GM23338 (cell line): ENCODE results near the gene MAP2K5. TPM values are rescaled to one million over a fixed set of nuclear protein-coding genes. Genes with fewer than 3 reads are reported as not detected.

Experiments used
- ATAC-seq: fragments of 200-7000 bp; cut with Tn5 transposase; 3 replicates; pipeline ENCODE4 v1.9.1; 2020
- DNase-seq: peaks from one replicate; pipeline ENCODE4 v3.0.0-alpha.2; 2015; ENCODE audit warnings: low spot score
- H2AFZ ChIP-seq: fragments of 200-600 bp; sonication (generic); 2 replicates; pipeline ENCODE4 v1.8.0; 2016; ENCODE audit warnings: antibody characterized with exemption, mild to moderate bottlenecking, moderate library complexity
- H3F3A ChIP-seq: fragments of 200-600 bp; sonication (generic); replicated peaks from 2 replicates; pipeline ENCODE4 v1.8.0; 2017; ENCODE audit warnings: antibody characterized with exemption, mixed run types, low read depth
- H3K27ac ChIP-seq: fragments of 200-600 bp; sonication (generic); 2 replicates; pipeline ENCODE4 v1.6.1; 2016; ENCODE audit warnings: low read depth
- H3K27me3 ChIP-seq: fragments of 200-600 bp; sonication (generic); 2 replicates; pipeline ENCODE4 v1.8.0; 2016; ENCODE audit warnings: mild to moderate bottlenecking, mixed run types, moderate library complexity; ENCODE audit not compliant: insufficient read depth
- H3K36me3 ChIP-seq: fragments of 200-600 bp; sonication (generic); 2 replicates; pipeline ENCODE4 v1.8.0; 2016; ENCODE audit warnings: mild to moderate bottlenecking; ENCODE audit not compliant: insufficient read depth
- H3K4me1 ChIP-seq: fragments of 200-600 bp; sonication (generic); 2 replicates; pipeline ENCODE4 v1.8.0; 2016; ENCODE audit warnings: mild to moderate bottlenecking, moderate library complexity; ENCODE audit not compliant: insufficient read depth
- H3K4me2 ChIP-seq: fragments of 200-600 bp; sonication (generic); 2 replicates; pipeline ENCODE4 v1.7.1; 2017; ENCODE audit warnings: mixed run types
- H3K4me3 ChIP-seq: fragments of 200-600 bp; sonication (generic); 2 replicates; pipeline ENCODE4 v1.6.1; 2016; ENCODE audit warnings: mixed run types
- H3K79me2 ChIP-seq: fragments of 200-600 bp; sonication (generic); replicated peaks from 2 replicates; pipeline ENCODE4 v1.8.0; 2017; ENCODE audit warnings: mild to moderate bottlenecking; ENCODE audit not compliant: insufficient read depth
- H3K9me2 ChIP-seq: fragments of 200-600 bp; sonication (generic); 2 replicates; pipeline ENCODE4 v1.8.0; 2017; ENCODE audit not compliant: insufficient read depth
- H4K20me1 ChIP-seq: fragments of 200-600 bp; sonication (generic); replicated peaks from 2 replicates; pipeline ENCODE4 v1.8.0; 2017; ENCODE audit warnings: mild to moderate bottlenecking; ENCODE audit not compliant: insufficient read depth
- H3K27ac Mint-ChIP-seq: 2 replicates; pipeline ENCODE4 v1.8.0; 2020; ENCODE audit warnings: inconsistent platforms, mild to moderate bottlenecking, moderate library complexity, mixed read lengths
- H3K27me3 Mint-ChIP-seq: 3 replicates; pipeline ENCODE4 v1.8.0; 2022; ENCODE audit warnings: low read depth, mild to moderate bottlenecking, moderate library complexity, mixed read lengths, inconsistent platforms; ENCODE audit not compliant: insufficient read depth, poor library complexity
- H3K36me3 Mint-ChIP-seq: 3 replicates; pipeline ENCODE4 v1.8.0; 2021; ENCODE audit warnings: low read depth, mild to moderate bottlenecking, inconsistent platforms, moderate library complexity, mixed read lengths
- H3K4me1 Mint-ChIP-seq: 3 replicates; pipeline ENCODE4 v1.8.0; 2020; ENCODE audit warnings: mild to moderate bottlenecking, inconsistent platforms, mixed read lengths
- H3K4me3 Mint-ChIP-seq: 3 replicates; pipeline ENCODE4 v1.8.0; 2021; ENCODE audit warnings: moderate library complexity, mild to moderate bottlenecking, inconsistent platforms, mixed read lengths
- H3K9me3 Mint-ChIP-seq: 3 replicates; pipeline ENCODE4 v1.8.0; 2020; ENCODE audit warnings: moderate library complexity, mild to moderate bottlenecking, inconsistent platforms, mixed read lengths
- CTCF ChIP-seq, 2 experiments: fragments of 200-600 bp in 1 of 2; sonication (generic) in 1 of 2; conservative IDR thresholded peaks; 2 replicates each; pipeline versions ENCODE4 v1.5.1 to v1.6.1; 2016 to 2017; ENCODE audit warnings: antibody characterized with exemption in 2 of 2, low read depth in 2 of 2, mild to moderate bottlenecking in 2 of 2, moderate library complexity in 1 of 2
- ETS1 ChIP-seq: IDR thresholded peaks from 2 replicates; pipeline ENCODE4 v1.6.1; 2016; ENCODE audit warnings: antibody characterized with exemption
- JUNB ChIP-seq: IDR thresholded peaks from one replicate; pipeline ENCODE4 v1.6.1; 2016; ENCODE audit warnings: antibody characterized with exemption; ENCODE audit not compliant: unreplicated experiment
- NANOG ChIP-seq: IDR thresholded peaks from 2 replicates; pipeline ENCODE4 v1.6.1; 2016; ENCODE audit warnings: antibody characterized with exemption, borderline replicate concordance
- POLR2AphosphoS5 ChIP-seq: IDR thresholded peaks from 2 replicates; pipeline ENCODE4 v1.6.1; 2016; ENCODE audit warnings: antibody characterized with exemption, low read depth
- REST ChIP-seq: IDR thresholded peaks from one replicate; pipeline ENCODE4 v1.6.1; 2018; ENCODE audit warnings: antibody characterized with exemption; ENCODE audit not compliant: unreplicated experiment
- STAT1 ChIP-seq: IDR thresholded peaks from one replicate; pipeline ENCODE4 v1.6.1; 2016; ENCODE audit warnings: antibody characterized with exemption; ENCODE audit not compliant: unreplicated experiment
- ZNF114 ChIP-seq: fragments of 250-450 bp; sonication (Bioruptor Pico); IDR thresholded peaks from 2 replicates; pipeline ENCODE4 v1.5.0; 2020; ENCODE audit warnings: mild to moderate bottlenecking, moderate library complexity
- polyA plus RNA-seq: library from polyadenylated mRNA; unstranded; fragments of >200 nt; fragmentation: Nextera tagmentation; extraction: Ambion mirVana; gene quantifications from 2 replicates; pipeline ENCODE4 v1.2.1, GENCODE V29; 2016
- total RNA-seq: library from RNA; depleted of rRNA; stranded (reverse); fragments of >200 nt; shearing (Covaris generic); gene quantifications from 2 replicates; pipeline ENCODE4 v1.2.3, GENCODE V29; 2014
- TF ChIP-seq, protein P1 (sequence below): fragments of 250-450 bp; sonication (Bioruptor Pico); IDR thresholded peaks from 2 replicates; pipeline ENCODE4 v1.5.0; 2020; ENCODE audit warnings: mild to moderate bottlenecking, moderate library complexity

MAP2K5 gene
- total and polyA plus RNA-seq, 2 experiments from 2014 or later = 6.5 to 13.6 TPM

DNA sequence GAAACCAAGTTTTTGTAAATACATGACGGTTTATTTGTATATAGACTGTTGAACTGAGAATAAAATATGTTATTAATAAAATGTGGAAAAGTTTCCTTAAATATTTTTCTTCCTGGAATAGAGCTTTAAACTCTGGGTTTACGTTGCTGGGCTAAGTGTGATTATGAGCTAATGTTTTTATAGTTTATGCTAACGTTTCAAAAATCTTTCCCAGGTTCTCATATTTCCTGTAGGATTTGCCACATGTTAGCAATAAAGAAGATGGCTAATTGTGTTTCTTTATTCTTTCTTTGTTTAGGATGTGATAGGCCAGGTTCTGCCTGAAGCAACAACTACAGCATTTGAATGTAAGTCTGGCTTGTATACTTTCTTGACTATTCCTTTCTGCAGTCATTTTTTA is 7.2 kb downstream of the MAP2K5 start (continued):
- no peak for TF ChIP-seq ETS1
- no peak for TF ChIP-seq ZNF114 (CRISPR knock-in tag)
- TF ChIP-seq JUNB = no peak
- TF ChIP-seq, protein P1, sequence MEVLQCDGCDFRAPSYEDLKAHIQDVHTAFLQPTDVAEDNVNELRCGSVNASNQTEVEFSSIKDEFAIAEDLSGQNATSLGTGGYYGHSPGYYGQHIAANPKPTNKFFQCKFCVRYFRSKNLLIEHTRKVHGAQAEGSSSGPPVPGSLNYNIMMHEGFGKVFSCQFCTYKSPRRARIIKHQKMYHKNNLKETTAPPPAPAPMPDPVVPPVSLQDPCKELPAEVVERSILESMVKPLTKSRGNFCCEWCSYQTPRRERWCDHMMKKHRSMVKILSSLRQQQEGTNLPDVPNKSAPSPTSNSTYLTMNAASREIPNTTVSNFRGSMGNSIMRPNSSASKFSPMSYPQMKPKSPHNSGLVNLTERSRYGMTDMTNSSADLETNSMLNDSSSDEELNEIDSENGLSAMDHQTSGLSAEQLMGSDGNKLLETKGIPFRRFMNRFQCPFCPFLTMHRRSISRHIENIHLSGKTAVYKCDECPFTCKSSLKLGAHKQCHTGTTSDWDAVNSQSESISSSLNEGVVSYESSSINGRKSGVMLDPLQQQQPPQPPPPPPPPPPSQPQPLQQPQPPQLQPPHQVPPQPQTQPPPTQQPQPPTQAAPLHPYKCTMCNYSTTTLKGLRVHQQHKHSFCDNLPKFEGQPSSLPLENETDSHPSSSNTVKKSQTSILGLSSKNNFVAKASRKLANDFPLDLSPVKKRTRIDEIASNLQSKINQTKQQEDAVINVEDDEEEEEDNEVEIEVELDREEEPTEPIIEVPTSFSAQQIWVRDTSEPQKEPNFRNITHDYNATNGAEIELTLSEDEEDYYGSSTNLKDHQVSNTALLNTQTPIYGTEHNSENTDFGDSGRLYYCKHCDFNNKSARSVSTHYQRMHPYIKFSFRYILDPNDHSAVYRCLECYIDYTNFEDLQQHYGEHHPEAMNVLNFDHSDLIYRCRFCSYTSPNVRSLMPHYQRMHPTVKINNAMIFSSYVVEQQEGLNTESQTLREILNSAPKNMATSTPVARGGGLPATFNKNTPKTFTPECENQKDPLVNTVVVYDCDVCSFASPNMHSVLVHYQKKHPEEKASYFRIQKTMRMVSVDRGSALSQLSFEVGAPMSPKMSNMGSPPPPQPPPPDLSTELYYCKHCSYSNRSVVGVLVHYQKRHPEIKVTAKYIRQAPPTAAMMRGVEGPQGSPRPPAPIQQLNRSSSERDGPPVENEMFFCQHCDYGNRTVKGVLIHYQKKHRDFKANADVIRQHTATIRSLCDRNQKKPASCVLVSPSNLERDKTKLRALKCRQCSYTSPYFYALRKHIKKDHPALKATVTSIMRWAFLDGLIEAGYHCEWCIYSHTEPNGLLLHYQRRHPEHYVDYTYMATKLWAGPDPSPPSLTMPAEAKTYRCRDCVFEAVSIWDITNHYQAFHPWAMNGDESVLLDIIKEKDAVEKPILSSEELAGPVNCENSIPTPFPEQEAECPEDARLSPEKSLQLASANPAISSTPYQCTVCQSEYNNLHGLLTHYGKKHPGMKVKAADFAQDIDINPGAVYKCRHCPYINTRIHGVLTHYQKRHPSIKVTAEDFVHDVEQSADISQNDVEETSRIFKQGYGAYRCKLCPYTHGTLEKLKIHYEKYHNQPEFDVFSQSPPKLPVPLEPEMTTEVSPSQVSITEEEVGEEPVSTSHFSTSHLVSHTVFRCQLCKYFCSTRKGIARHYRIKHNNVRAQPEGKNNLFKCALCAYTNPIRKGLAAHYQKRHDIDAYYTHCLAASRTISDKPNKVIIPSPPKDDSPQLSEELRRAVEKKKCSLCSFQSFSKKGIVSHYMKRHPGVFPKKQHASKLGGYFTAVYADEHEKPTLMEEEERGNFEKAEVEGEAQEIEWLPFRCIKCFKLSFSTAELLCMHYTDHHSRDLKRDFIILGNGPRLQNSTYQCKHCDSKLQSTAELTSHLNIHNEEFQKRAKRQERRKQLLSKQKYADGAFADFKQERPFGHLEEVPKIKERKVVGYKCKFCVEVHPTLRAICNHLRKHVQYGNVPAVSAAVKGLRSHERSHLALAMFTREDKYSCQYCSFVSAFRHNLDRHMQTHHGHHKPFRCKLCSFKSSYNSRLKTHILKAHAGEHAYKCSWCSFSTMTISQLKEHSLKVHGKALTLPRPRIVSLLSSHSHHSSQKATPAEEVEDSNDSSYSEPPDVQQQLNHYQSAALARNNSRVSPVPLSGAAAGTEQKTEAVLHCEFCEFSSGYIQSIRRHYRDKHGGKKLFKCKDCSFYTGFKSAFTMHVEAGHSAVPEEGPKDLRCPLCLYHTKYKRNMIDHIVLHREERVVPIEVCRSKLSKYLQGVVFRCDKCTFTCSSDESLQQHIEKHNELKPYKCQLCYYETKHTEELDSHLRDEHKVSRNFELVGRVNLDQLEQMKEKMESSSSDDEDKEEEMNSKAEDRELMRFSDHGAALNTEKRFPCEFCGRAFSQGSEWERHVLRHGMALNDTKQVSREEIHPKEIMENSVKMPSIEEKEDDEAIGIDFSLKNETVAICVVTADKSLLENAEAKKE (CRISPR knock-in tag) = no peak
- TF ChIP-seq POLR2AphosphoS5 = no peak
- TF ChIP-seq NANOG = no peak

GRCh38 chr15:67550522-67550921 is 8.0 kb downstream of the MAP2K5 start:
- DNase-seq = no peak
- Histone ChIP-seq H3K36me3 (no peaks in the 10 kb centered on the region; the same call in 1 of the 2 replicates), H3K4me2 (no peak overlapping the region), H3F3A (no peaks in the 10 kb centered on the region), H3K27me3 (no peaks in the 10 kb centered on the region), H3K4me1 (peaks cover 26% of the 10 kb centered on the region), H3K9me2 (no peaks in the 10 kb centered on the region), H3K79me2 (0 out of 2 replicates have a peak, but pooled peaks cover 4% of the 10 kb centered on the region), H2AFZ (no peak overlapping the region), H3K27ac (no peak overlapping the region), H4K20me1 (no peaks in the 10 kb centered on the region), H3K4me3 (no peak overlapping the region)
- Mint-ChIP-seq H3K4me1 (peaks cover 23% of the 10 kb centered on the region), H3K4me3 (no peak overlapping the region), H3K27ac (no peak overlapping the region), H3K9me3 (no peaks in the 10 kb centered on the region), H3K36me3 (peaks cover 5% of the 10 kb centered on the region; the same call in 2 of the 3 replicates), H3K27me3 (no peaks in the 10 kb centered on the region)
- no peak for ATAC-seq
- no peak for TF ChIP-seq NANOG
- TF ChIP-seq CTCF (conservative IDR thresholded peaks at IDR 0.05; ENCODE audit: low read depth in 2 of 2) = no peak
- no peak for TF ChIP-seq STAT1
- no peak for TF ChIP-seq REST
